Suprapubic skin (tissue), 3 donors: ENCODE data around the gene ENG.

Experiments used
- CTCF ChIP-seq, 2 donors: fragments of 200-600 bp in 1 of 2; fragments of 450-650 bp in 1 of 2; sonication (generic) in 1 of 2; IDR thresholded peaks; one replicate each; pipeline ENCODE4 v1.5.1; 2016 to 2019; ENCODE audit warnings: antibody characterized with exemption in 2 of 2, mild to moderate bottlenecking in 1 of 2, moderate library complexity in 1 of 2
- POLR2A ChIP-seq, 2 donors: fragments of 450-650 bp; IDR thresholded peaks; one replicate each; pipeline ENCODE4 v1.6.1; 2017; ENCODE audit warnings: antibody characterized with exemption in 2 of 2, mild to moderate bottlenecking in 2 of 2, moderate library complexity in 2 of 2

GRCh38 chr9:127853312-127854183 is 910 bp downstream of the ENG start:
- TF ChIP-seq POLR2A (IDR thresholded peaks at IDR 0.05) (no peak), CTCF (IDR thresholded peaks at IDR 0.05) (no peak)
